ENCODE results near the gene SESN3.
"Not testable (repeated sequence)": the region's sequence is repeated elsewhere in the genome, so short reads cannot be mapped to it uniquely, and the experiment has no call there.

The SESN3 gene

DNA sequence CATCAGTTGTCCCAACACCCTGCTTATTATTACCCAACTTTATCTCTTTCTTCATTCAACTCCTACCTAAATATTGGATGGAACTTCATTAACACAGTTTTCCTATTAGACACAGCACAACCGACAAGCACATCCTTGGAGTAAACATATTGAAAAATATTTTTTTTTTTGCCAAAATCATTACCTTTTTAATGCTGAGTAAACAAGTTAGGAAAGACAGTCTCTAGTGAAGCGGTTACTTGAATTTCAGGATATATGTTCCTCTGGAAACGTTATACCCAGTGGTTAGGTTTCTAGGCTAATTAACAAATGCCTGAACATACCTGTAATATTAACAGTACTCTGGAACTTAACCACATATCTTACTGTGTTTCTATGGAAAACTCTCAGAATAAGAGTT, 11.4 kb downstream of the SESN3 start:
- Histone ChIP-seq H3K9me3 (ENCODE audit: control insufficient read depth, insufficient read depth, low read length) (no peaks in the 10 kb centered on the region), H3K4me1 (ENCODE audit: insufficient read depth, low read length) (no peaks in the 10 kb centered on the region), H3K9ac (ENCODE audit: low read depth, low read length) (no peak overlapping the region), H3K36me3 (ENCODE audit: insufficient read depth, low read length) (no peaks in the 10 kb centered on the region)

DNA sequence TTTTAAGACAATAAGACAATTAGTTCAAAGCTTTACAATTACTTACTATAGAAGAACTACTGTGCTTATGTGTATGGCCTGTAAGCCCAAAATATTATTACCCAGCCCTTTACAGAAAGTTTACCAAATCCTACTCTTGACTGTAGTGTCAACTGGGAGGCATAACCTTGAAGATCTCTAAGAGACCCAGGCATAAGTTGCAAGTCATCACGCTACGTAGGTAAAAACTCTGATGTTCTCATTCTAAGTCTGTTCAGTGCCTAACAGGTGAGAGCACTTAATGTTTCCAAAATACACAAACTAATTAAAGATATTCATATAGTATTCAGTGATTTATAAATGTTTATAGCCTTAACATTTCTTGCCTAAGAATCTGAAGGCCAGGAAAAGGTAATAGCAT, 12.9 kb downstream of the SESN3 start:
- Histone ChIP-seq H3K36me3 (ENCODE audit: insufficient read depth, low read length) (no peaks in the 10 kb centered on the region), H3K4me1 (ENCODE audit: insufficient read depth, low read length) (no peaks in the 10 kb centered on the region), H3K9ac (ENCODE audit: low read depth, low read length) (no peak overlapping the region), H3K9me3 (ENCODE audit: control insufficient read depth, insufficient read depth, low read length) (no peaks in the 10 kb centered on the region)

DNA sequence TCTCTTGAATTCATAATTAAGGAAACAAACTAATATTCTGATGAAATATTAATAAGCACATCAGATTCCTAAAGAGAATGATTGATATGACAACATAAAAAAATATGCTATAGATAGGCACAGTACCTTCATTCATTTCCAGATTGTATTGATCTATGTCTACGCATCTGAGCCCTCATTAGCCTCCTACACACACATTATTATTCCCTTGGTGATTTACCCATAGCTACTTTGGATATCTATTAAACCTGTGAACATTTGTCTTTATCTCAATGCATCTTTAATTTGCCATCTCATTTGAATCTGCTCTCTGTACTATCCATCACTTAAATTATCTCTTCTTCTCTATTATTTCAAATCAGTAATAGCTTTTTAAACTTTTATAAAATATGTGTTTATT, 18.4 kb downstream of the SESN3 start:
- Histone ChIP-seq H3K9me3 (ENCODE audit: control insufficient read depth, insufficient read depth, low read length) (no peaks in the 10 kb centered on the region), H3K9ac (ENCODE audit: low read depth, low read length) (no peak overlapping the region), H3K4me1 (ENCODE audit: insufficient read depth, low read length) (no peaks in the 10 kb centered on the region), H3K36me3 (ENCODE audit: insufficient read depth, low read length) (no peaks in the 10 kb centered on the region)

- not testable (repeated sequence) for H3K9me3 ChIP-seq (ENCODE audit: control insufficient read depth, insufficient read depth, low read length); H3K4me1 ChIP-seq (ENCODE audit: insufficient read depth, low read length); H3K9ac ChIP-seq (ENCODE audit: low read depth, low read length); H3K36me3 ChIP-seq (ENCODE audit: insufficient read depth, low read length)
Observed at GRCh38 chr11:95209535-95209934, 21.5 kb downstream of the SESN3 start.

- no peaks in the 10 kb centered on the region for H3K9me3 ChIP-seq (ENCODE audit: control insufficient read depth, insufficient read depth, low read length)
- no peaks in the 10 kb centered on the region for H3K36me3 ChIP-seq (ENCODE audit: insufficient read depth, low read length)
- no peaks in the 10 kb centered on the region for H3K4me1 ChIP-seq (ENCODE audit: insufficient read depth, low read length)
- no peak overlapping the region for H3K9ac ChIP-seq (ENCODE audit: low read depth, low read length)
Observed at GRCh38 chr11:95200781-95201457, 30.1 kb downstream of the SESN3 start.

DNA sequence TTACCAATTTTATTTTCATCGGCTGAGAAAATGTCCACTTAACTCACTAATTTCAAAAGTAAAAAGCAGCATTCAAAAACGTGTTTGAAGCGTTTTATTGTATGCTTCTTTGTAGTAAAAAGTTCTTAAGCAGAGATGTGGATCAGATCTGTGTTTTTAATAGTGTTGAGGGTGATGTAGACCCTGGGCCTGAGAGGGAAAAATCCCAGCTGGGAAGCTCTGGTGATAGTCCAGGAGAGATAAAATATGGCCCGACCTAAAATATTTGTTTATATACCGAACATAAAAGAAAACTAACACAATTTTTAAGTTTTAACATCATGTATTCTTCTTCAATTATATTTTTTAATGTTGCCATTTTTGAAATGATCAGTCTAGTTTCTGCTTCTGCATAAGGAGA, 35.2 kb downstream of the SESN3 start:
- Histone ChIP-seq H3K9ac (ENCODE audit: low read depth, low read length) (no peak overlapping the region), H3K4me1 (ENCODE audit: insufficient read depth, low read length) (no peaks in the 10 kb centered on the region), H3K36me3 (ENCODE audit: insufficient read depth, low read length) (no peaks in the 10 kb centered on the region), H3K9me3 (ENCODE audit: control insufficient read depth, insufficient read depth, low read length) (no peaks in the 10 kb centered on the region)

DNA sequence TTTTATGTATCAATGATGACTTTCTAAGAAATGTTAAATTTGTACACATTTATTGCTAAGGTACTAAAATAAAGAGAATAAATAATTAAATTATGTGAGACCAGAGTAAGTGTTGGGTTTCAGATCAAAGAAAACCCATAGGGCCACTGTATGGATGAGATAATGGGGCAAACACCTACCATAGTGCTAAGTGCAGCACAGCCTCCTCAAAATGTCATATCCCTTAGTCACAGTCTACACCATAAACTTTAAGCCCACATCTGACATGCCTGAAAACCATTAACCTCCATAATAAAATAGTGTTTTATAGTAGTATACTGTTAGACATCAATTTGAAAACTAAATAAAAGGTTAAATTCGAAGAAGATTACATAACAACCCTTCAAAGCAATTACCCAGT, 37.5 kb downstream of the SESN3 start:
- no peaks in the 10 kb centered on the region for H3K4me1 ChIP-seq (ENCODE audit: insufficient read depth, low read length)
- no peak overlapping the region for H3K9ac ChIP-seq (ENCODE audit: low read depth, low read length)
- no peaks in the 10 kb centered on the region for H3K9me3 ChIP-seq (ENCODE audit: control insufficient read depth, insufficient read depth, low read length)

DNA sequence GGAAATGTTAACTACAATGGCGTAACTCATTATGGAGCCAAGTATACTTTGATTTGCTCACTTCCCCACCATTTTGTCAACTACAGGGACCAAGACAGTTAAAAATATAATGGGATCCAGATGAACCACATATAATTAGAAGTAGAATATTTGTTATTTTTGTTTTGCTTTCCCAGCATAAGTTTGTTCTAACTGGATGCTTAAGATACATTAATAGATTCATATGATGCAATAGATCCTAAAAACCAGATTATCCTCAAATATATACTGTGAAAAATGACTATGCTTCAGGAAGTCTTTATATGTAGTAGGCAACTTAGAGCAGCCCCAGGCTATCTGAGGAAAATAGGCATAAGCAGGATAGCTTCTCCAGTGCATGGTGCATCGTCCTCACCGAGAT, 38.3 kb downstream of the SESN3 start:
- Histone ChIP-seq H3K9me3 (ENCODE audit: control insufficient read depth, insufficient read depth, low read length) (no peaks in the 10 kb centered on the region), H3K36me3 (ENCODE audit: insufficient read depth, low read length) (no peaks in the 10 kb centered on the region), H3K4me1 (ENCODE audit: insufficient read depth, low read length) (no peaks in the 10 kb centered on the region), H3K9ac (ENCODE audit: low read depth, low read length) (no peak overlapping the region)

More for the DNA sequence above, 37.5 kb downstream of the SESN3 start:
- no peaks in the 10 kb centered on the region for H3K36me3 ChIP-seq (ENCODE audit: insufficient read depth, low read length)

GRCh38 chr11:95187723-95188122, 43.3 kb downstream of the SESN3 start:
- H3K9ac ChIP-seq (ENCODE audit: low read depth, low read length), result no peak overlapping the region
- H3K4me1 ChIP-seq (ENCODE audit: insufficient read depth, low read length), result no peaks in the 10 kb centered on the region
- no peaks in the 10 kb centered on the region for H3K9me3 ChIP-seq (ENCODE audit: control insufficient read depth, insufficient read depth, low read length)
- H3K36me3 ChIP-seq (ENCODE audit: insufficient read depth, low read length), result no peaks in the 10 kb centered on the region; the same call in 1 of the 2 replicates

GRCh38 chr11:95182397-95182796, 48.6 kb downstream of the SESN3 start:
- H3K36me3 ChIP-seq (ENCODE audit: insufficient read depth, low read length), result no peaks in the 10 kb centered on the region; the same call in 1 of the 2 replicates
- H3K9me3 ChIP-seq (ENCODE audit: control insufficient read depth, insufficient read depth, low read length), result no peaks in the 10 kb centered on the region
- H3K9ac ChIP-seq (ENCODE audit: low read depth, low read length), result no peak overlapping the region
- H3K4me1 ChIP-seq (ENCODE audit: insufficient read depth, low read length), result no peaks in the 10 kb centered on the region

DNA sequence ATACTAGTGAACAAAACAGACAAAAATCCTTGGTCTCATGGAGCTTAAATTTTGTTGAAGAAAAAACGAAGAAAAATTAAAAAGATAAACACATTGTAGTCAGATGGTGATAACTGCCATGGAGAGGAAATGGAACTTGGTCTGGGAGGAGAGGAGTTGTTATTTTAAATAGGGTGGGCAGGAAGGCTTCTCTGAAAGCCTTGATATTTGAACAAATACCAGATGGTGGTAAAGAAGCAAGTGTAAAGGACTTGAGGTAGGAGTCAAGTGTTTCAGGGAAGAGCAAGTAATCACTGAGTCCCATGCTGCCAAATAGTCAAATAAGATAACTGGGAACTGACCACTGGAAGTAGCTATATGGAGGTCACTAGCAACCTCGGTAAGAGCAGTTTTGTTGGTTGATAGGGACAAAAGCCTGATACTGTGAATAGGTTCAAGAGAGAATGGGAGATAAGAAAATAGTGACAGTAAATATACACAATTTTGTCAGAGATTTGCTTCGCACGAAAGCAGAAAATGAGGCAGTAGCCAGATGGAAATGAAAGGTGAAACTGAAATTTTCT, 55.1 kb downstream of the SESN3 start:
- Histone ChIP-seq H3K36me3 (ENCODE audit: insufficient read depth, low read length) (no peaks in the 10 kb centered on the region; the same call in 1 of the 2 replicates), H3K9me3 (ENCODE audit: control insufficient read depth, insufficient read depth, low read length) (no peaks in the 10 kb centered on the region), H3K9ac (ENCODE audit: low read depth, low read length) (no peak overlapping the region), H3K4me1 (ENCODE audit: insufficient read depth, low read length) (no peaks in the 10 kb centered on the region; the same call in 1 of the 2 replicates)

GRCh38 chr11:95170294-95170693, 60.7 kb downstream of the SESN3 start:
- Histone ChIP-seq H3K9me3 (ENCODE audit: control insufficient read depth, insufficient read depth, low read length) (no peaks in the 10 kb centered on the region), H3K36me3 (ENCODE audit: insufficient read depth, low read length) (no peaks in the 10 kb centered on the region; the same call in 1 of the 2 replicates), H3K9ac (ENCODE audit: low read depth, low read length) (no peak overlapping the region), H3K4me1 (ENCODE audit: insufficient read depth, low read length) (peaks cover 7% of the 10 kb centered on the region; the same call in 1 of the 2 replicates)

GRCh38 chr11:95166781-95167180, 64.2 kb downstream of the SESN3 start:
- Histone ChIP-seq H3K9ac (ENCODE audit: low read depth, low read length) (no peak overlapping the region), H3K4me1 (ENCODE audit: insufficient read depth, low read length) (peaks cover 7% of the 10 kb centered on the region; the same call in 1 of the 2 replicates), H3K9me3 (ENCODE audit: control insufficient read depth, insufficient read depth, low read length) (no peaks in the 10 kb centered on the region), H3K36me3 (ENCODE audit: insufficient read depth, low read length) (no peaks in the 10 kb centered on the region; the same call in 1 of the 2 replicates)

- H3K4me1 ChIP-seq (ENCODE audit: insufficient read depth, low read length), result peaks cover 7% of the 10 kb centered on the region; the same call in 1 of the 2 replicates
- no peaks in the 10 kb centered on the region for H3K9me3 ChIP-seq (ENCODE audit: control insufficient read depth, insufficient read depth, low read length)
- no peaks in the 10 kb centered on the region; the same call in 1 of the 2 replicates for H3K36me3 ChIP-seq (ENCODE audit: insufficient read depth, low read length)
- H3K9ac ChIP-seq (ENCODE audit: low read depth, low read length), result no peak overlapping the region
Observed at GRCh38 chr11:95165638-95166037, 65.4 kb downstream of the SESN3 start.

DNA sequence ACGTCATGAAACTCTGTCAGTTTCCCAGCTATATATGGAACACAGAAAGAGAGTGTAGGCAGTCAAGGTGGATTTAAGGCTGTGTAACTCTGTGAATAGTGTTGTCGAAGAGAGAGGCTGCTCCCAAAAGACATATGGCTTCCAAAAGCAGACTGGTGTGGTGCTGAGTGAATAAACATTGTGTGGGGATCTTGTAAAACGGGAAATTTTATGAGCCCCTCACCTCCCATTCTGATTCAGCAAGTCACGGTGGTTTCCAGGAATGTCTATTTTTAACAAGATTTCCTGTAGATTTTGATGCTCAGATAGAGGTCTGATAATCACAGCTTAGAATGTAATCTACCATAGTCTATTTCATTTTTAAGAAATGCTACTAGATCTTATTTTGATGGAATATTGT, 67.9 kb downstream of the SESN3 start:
- no peak overlapping the region for H3K9ac ChIP-seq (ENCODE audit: low read depth, low read length)
- no peaks in the 10 kb centered on the region for H3K9me3 ChIP-seq (ENCODE audit: control insufficient read depth, insufficient read depth, low read length)
- H3K4me1 ChIP-seq (ENCODE audit: insufficient read depth, low read length), result no peaks in the 10 kb centered on the region
- no peaks in the 10 kb centered on the region; the same call in 1 of the 2 replicates for H3K36me3 ChIP-seq (ENCODE audit: insufficient read depth, low read length)
